ENCODE data around the gene ZCCHC14. TPM values are rescaled to one million over a fixed set of nuclear protein-coding genes. Genes with fewer than 3 reads are reported as not detected.

ZCCHC14 gene
- total and polyA plus RNA-seq, 2 of the 8 experiments (the other 6 are each of a cell fraction or from before 2014, with no cell fraction given): 8.2 to 28.2 TPM

DNA sequence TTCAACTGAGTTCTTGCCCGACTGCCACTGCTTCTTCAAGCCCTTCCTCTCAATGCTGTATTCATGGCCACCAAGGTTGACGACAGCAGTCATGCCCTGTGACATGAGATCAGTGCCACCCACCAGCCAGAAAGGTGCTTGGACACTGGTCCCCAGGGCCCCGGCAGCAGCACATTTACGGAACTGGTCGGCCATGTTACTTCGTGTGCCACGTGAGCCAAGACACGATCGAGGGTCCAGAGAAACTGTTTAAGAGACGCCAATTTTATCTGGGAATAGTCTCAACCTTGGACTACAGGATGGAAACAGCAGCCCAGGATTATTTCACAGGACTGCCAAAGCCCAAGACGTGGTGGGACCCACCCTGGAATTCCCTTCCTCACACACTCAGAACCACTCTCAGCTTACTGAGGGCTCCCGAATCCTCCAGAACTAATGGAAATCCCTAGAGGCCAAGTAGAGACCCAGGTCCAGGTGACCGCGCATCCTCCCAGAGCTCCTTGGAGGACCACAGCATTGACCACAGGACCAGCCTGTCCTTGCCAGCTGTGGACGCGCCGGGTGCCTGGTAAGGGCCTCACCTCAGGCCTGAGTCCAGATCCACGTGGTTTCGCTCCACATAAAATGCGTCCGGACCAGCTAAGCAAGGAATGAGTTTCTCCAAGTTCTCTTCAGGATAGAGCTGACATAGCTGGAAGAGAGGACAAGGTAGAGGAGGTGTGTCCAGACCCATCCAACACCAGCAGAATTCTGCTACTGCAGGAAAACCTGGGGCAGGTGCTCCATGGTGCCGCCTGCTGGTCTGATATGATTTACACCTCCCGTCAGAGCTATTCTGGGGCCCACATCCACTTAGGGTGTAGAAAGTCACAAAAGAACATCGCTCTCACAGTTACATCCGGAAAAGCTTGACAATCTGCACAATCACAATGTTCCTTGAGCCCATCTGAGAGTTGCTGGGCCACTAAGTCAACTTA is 72.5 kb downstream of the ZCCHC14 start (continued):
- TF ChIP-seq ATF2 (IDR thresholded peaks at IDR 0.05; ENCODE audit: low read length): no peak
- no peak for TF ChIP-seq CEBPB (IDR thresholded peaks at IDR 0.05; ENCODE audit: low read depth, low read length)
- no peak for TF ChIP-seq GABPA (IDR thresholded peaks at IDR 0.05; ENCODE audit: borderline replicate concordance, insufficient read depth, low read length)
- no peak for TF ChIP-seq KDM5A (IDR thresholded peaks at IDR 0.05; ENCODE audit: low read length)
- no peak for TF ChIP-seq NRF1 (IDR thresholded peaks at IDR 0.05; ENCODE audit: low read depth, low read length)
- TF ChIP-seq RNF2 (IDR thresholded peaks at IDR 0.05; ENCODE audit: borderline replicate concordance, low read depth, low read length, missing control alignments, poor library complexity, severe bottlenecking): no peak
- no peak for TF ChIP-seq TCF12 (IDR thresholded peaks at IDR 0.05; ENCODE audit: low read depth, low read length)
